ENCODE measurements around the gene PDP2.

The PDP2 gene

DNA sequence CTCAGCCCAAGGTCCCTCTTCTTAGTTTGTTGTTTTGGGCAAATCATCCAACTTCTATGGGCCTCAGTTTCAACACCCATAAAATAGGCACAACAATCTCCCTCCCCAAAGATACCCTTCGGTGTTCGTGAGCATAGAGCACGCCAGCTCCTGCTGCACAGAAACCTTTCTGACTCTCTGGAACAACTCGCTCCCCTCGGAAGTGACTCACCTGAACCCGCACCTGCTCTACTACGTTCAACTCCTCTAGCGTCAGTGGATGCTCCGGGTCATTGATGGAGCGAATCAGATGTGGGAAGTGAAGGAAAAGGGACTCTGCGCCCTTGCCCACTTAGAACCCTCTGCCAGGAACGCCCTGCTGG, 53.4 kb downstream of the PDP2 start:
- in situ Hi-C loops (cut with HindIII; ENCODE audit: low sequenced_read_pairs) = loop anchor here (10.0 kb wide), 1 partner anchor 451 kb away; no protein-coding TSS in a partner anchor

DNA sequence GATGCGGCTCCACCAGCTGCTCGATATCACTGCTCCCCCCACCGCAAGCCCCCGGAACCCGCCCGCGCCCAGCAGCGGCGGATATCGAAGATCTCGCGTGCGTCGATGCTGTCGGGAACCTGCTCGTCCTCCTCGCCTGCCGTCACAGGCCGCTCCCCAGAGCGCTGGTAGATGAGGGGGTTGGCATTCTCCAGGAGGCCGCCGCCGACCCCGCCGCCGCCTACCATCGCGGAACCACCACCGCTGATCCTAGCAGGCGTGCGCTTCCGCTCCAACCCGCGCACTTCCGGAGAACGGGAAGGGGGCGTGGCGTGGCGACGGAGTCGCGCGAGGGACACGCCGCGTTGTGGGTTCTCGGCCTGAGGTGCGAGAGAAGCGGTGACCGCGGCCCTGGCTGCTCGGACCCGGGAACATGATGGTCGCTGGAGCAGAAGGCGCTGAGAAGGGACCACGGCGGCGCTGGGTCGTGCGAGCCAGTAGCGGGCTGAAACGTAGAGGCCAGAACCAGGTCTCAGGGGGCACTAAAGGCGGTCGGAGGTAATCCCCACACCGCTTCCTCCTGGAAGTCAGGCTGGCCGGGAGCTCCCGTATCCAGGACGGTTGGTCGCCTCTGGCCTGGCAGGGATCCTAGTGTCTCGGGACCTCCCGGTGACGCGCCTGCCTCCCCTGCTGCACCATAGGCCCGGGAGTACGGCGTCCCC, 54.0 kb downstream of the PDP2 start, which contains the start of gene CIAO2B:
CIAO2B (minus strand) TSS at position 265 of the 701 bp plus-strand sequence; CDS start at position 227, 38 bp downstream.
- in situ Hi-C loops (cut with HindIII; ENCODE audit: low sequenced_read_pairs) = loop anchor here (10.0 kb wide), 1 partner anchor 451 kb away; no protein-coding TSS in a partner anchor

DNA sequence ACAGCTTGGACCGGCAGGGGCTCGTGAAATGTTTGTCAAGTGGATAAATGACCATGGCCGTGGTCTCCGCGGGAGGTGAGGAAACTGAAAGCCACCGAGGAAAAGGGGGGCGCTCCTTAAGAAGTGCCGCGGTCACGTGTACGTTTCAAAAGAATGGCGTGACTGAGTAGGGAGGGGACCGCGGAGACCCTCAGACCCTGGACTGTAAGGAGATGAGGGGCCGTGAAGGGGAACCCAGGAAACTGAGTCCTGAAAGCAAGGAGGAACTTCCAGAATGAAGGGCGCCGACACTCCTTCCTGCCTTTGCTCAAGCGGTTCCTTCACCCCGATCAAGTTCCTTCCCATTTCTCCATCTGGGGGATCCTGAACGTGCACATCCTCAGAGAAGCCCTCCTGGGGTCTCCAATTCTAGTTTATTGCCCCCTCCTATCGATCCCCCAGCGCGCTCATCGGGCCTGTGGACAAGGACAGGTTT, 54.6 kb downstream of the PDP2 start:
- in situ Hi-C loops (cut with HindIII; ENCODE audit: low sequenced_read_pairs) = loop anchor here (5.0 to 10.0 kb wide), 3 partner anchors 53 to 450 kb away; partner anchors contain the start of gene PDP2

DNA sequence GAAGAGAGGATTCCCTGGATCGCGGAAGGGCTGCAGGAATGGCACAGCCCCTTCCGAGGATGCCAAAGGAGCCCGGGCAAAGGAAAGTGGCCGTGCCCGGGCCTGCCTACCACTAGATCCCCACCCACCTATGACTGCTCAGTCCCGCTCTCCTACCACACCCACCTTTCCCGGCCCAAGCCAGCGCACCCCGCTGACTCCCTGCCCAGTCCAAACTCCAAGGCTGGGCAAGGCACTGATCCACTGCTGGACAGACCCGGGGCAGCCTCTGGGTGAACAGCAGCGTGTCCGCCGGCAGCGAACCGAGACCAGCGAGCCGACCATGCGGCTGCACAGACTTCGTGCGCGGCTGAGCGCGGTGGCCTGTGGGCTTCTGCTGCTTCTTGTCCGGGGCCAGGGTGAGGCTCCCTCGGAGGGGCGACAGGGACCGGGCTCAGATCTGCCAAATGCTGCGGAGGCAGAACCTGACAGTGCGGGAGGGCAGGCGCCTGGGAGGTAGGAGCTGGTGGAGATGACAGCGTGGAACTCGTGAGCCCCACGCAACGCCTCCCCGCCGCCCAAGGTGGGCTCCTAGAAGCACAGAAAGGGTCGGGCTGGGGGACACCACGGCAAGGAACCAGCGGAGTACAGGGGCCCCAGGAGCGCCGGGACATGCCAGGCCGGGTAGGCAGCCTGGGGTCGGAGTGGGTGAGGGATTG, 55.1 kb downstream of the PDP2 start, which contains the start of gene CES2:
CES2 (plus strand) TSS at position 203 of the 698 bp plus-strand sequence; CDS start at position 323, 120 bp downstream.
- in situ Hi-C loops (cut with HindIII; ENCODE audit: low sequenced_read_pairs) = loop anchor here (5.0 to 10.0 kb wide), 3 partner anchors 53 to 449 kb away; partner anchors contain the start of gene PDP2

DNA sequence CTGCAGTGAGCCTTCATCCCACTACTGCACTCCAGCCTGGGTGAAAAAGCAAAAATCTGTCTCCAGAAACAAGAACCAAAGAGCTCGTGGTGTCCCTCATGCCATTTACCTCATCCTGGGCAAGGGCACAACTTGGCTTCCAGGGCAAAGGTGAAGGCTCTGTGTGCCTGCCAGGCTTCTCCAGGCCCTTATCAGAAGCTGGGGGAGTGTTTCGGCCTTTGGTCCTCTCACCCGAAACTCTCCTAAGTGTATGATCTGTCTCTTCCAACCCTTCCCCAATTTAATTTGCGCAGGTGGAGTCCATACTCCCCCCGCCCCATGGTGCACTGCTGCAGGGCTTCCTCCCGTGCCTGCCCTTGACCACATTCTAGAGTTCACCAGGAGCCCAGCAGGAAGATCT, 56.1 kb downstream of the PDP2 start:
- in situ Hi-C loops (cut with HindIII; ENCODE audit: low sequenced_read_pairs) = loop anchor here (5.0 to 10.0 kb wide), 3 partner anchors 54 to 448 kb away; partner anchors contain the start of gene PDP2

DNA sequence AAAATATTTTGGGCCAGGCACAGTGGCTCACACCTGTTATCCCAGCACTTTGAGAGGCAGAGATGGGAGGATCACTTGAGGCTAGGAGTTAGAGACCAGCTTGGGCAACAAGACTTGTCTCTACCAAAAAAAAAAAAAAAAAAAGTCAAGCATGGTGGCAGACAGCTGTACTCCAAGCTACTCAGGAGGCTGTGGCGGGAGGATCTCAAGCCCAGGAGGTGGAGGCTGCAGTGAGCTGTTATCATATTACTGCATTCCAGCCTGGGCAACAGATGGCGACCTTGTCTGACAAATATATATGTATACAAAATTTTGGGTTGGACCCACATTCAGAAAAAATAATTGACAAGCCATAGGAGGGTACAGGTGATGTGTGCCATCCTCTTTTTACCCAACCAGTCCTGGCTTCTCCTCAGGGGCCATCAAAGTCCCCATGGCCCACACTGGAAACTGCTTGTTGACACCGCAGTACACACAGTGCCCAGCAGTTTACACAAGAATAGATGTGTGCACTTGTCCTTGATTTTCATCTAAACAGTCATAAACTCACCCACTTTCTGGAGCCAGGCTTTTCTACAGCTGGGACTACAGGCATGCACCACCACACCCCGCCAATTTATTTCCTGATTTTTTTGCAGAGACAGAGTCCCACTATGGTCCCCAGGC, 56.7 kb downstream of the PDP2 start:
- in situ Hi-C loops (cut with HindIII; ENCODE audit: low sequenced_read_pairs) = loop anchor here (5.0 to 10.0 kb wide), 3 partner anchors 55 to 448 kb away; partner anchors contain the start of gene PDP2

DNA sequence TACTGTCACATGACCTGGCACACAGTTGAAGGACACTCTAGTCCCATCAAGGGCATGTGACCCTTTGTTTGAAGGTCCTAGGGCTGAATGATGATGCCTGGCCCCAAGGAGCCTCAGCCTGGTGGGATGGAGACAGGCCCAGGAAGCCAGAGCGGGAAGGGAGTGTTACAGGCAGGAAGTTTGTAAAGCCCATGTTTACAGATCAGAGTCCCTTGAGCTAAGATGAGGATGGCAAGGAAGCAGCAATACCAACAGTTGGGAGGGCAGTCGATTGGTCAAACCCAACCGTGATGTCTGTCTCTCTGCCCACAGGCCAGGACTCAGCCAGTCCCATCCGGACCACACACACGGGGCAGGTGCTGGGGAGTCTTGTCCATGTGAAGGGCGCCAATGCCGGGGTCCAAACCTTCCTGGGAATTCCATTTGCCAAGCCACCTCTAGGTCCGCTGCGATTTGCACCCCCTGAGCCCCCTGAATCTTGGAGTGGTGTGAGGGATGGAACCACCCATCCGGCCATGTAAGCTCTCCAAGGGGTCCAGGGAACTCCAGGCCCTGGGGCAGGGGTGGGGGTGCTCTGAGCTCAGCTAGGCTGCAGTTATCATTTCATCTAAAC, 57.5 kb downstream of the PDP2 start:
- in situ Hi-C loops (cut with HindIII; ENCODE audit: low sequenced_read_pairs) = loop anchor here (5.0 to 10.0 kb wide), 3 partner anchors 56 to 447 kb away; partner anchors contain the start of gene PDP2

DNA sequence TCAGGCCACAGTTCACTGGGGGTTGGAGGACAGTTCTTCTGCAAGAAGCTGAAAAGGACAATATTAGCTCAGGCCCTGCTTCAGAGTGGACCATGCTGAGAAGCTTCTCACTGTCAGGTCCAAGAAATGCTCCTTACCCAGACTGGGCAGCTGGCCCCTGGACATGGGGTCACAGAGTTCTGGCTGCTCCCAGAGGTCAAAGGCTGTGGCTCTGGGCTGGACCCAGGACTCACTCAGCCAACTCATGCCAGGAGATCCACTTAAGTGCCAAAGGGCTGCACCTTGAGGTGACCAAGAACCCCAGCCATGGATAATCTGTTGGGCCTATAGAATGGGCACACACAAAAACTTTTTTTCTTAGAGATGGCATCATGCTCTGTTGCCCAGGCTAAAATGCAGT, 59.1 kb downstream of the PDP2 start:
- in situ Hi-C loops (cut with HindIII; ENCODE audit: low sequenced_read_pairs) = loop anchor here (5.0 to 10.0 kb wide), 3 partner anchors 57 to 445 kb away; partner anchors contain the start of gene PDP2

DNA sequence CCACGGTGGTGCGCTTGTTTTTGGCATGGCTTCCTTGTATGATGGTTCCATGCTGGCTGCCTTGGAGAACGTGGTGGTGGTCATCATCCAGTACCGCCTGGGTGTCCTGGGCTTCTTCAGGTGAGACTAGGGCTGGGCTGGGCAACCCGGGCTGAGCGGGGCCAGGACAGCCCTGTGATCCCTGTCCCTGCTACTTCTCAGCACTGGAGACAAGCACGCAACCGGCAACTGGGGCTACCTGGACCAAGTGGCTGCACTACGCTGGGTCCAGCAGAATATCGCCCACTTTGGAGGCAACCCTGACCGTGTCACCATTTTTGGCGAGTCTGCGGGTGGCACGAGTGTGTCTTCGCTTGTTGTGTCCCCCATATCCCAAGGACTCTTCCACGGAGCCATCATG, 59.9 kb downstream of the PDP2 start:
- in situ Hi-C loops (cut with HindIII; ENCODE audit: low sequenced_read_pairs) = no loop called here

All from endothelial cell of hepatic sinusoid (primary cell).